ENCODE measurements around the gene CCAR1.
A peak's percentile ranks its signal among the peaks of the same experiment; 100 is the strongest.
"Not testable (repeated sequence)": the region's sequence is repeated elsewhere in the genome, so short reads cannot be mapped to it uniquely, and the experiment has no call there.

The CCAR1 gene

GRCh38 chr10:68816796-68817412 is 95.9 kb downstream of the CCAR1 start:
- no peak overlapping the region for H3K4me3 ChIP-seq (ENCODE audit: low read depth, low read length)

GRCh38 chr10:68820359-68820758 is 99.3 kb downstream of the CCAR1 start:
- not testable (repeated sequence) for DNase-seq (ENCODE audit: low read depth); H3K4me3 ChIP-seq (ENCODE audit: low read depth, low read length)

More at GRCh38 chr10:68816796-68817412, 95.9 kb downstream of the CCAR1 start:
- no peak for DNase-seq (ENCODE audit: low read depth)

GRCh38 chr10:68822626-68823025 is 101.6 kb downstream of the CCAR1 start:
- DNase-seq (ENCODE audit: low read depth); H3K4me3 ChIP-seq (ENCODE audit: low read depth, low read length): not testable (repeated sequence)

GRCh38 chr10:68826764-68827591 is 105.9 kb downstream of the CCAR1 start, which contains the start of gene STOX1:
TSS of gene STOX1 (plus strand) at chr10:68827531. CDS start at chr10:68827624, 93 bp downstream.
- DNase-seq (ENCODE audit: low read depth) = peak; percentile 3
- H3K4me3 ChIP-seq (ENCODE audit: low read depth, low read length) = peak within 1 kb of the TSS; percentile 62

GRCh38 chr10:68827592-68827959 is 106.5 kb downstream of the CCAR1 start:
- DNase-seq (ENCODE audit: low read depth) = not testable (repeated sequence)
- peak overlapping the region; percentile 62 for H3K4me3 ChIP-seq (ENCODE audit: low read depth, low read length)

- not testable (repeated sequence) for DNase-seq (ENCODE audit: low read depth)
- H3K4me3 ChIP-seq (ENCODE audit: low read depth, low read length) = peak overlapping the region; percentile 24
Measured at GRCh38 chr10:68828083-68828601, 107.1 kb downstream of the CCAR1 start.

GRCh38 chr10:68828833-68829232 is 107.8 kb downstream of the CCAR1 start:
- no peak overlapping the region for H3K4me3 ChIP-seq (ENCODE audit: low read depth, low read length)
- no peak for DNase-seq (ENCODE audit: low read depth)

GRCh38 chr10:68829521-68829920 is 108.5 kb downstream of the CCAR1 start:
- no peak for DNase-seq (ENCODE audit: low read depth)
- H3K4me3 ChIP-seq (ENCODE audit: low read depth, low read length) = no peak overlapping the region

GRCh38 chr10:68829952-68830351 is 108.9 kb downstream of the CCAR1 start:
- no peak overlapping the region for H3K4me3 ChIP-seq (ENCODE audit: low read depth, low read length)
- no peak for DNase-seq (ENCODE audit: low read depth)

GRCh38 chr10:68831961-68832455 is 111.0 kb downstream of the CCAR1 start:
- DNase-seq (ENCODE audit: low read depth) = no peak
- no peak overlapping the region for H3K4me3 ChIP-seq (ENCODE audit: low read depth, low read length)

GRCh38 chr10:68832601-68833000 is 111.6 kb downstream of the CCAR1 start:
- no peak for DNase-seq (ENCODE audit: low read depth)
- no peak overlapping the region for H3K4me3 ChIP-seq (ENCODE audit: low read depth, low read length)

- DNase-seq (ENCODE audit: low read depth) = no peak
Measured at GRCh38 chr10:68837626-68838322, 116.7 kb downstream of the CCAR1 start.

GRCh38 chr10:68840650-68841049 is 119.6 kb downstream of the CCAR1 start:
- not testable (repeated sequence) for H3K4me3 ChIP-seq (ENCODE audit: low read depth, low read length); DNase-seq (ENCODE audit: low read depth)

More at GRCh38 chr10:68837626-68838322, 116.7 kb downstream of the CCAR1 start:
- H3K4me3 ChIP-seq (ENCODE audit: low read depth, low read length) = no peak overlapping the region
